GM18907 (cell line): ENCODE results near the gene RALGPS1.

Experiments
- ATAC-seq: cut with Tn5 transposase; IDR thresholded peaks from one replicate; pipeline ENCODE4 v1.9.1; 2021; ENCODE audit warnings: mild to moderate bottlenecking, moderate library complexity; ENCODE audit not compliant: unreplicated experiment

RALGPS1 gene

GRCh38 chr9:126914458-126915280 is at the start of gene RALGPS1:
TSS of gene RALGPS1 (plus strand) at chr9:126914782. CDS start at chr9:126962290, 47,508 bp downstream.
- ATAC-seq: peak; percentile 95

GRCh38 chr9:126869368-126869767 is 45.2 kb upstream of the RALGPS1 start:
- no peak for ATAC-seq

- ATAC-seq: no peak
Measured at GRCh38 chr9:126872516-126872915, 42.1 kb upstream of the RALGPS1 start.

GRCh38 chr9:126874546-126875314 is 39.9 kb upstream of the RALGPS1 start:
- ATAC-seq: no peak

GRCh38 chr9:126875756-126876510 is 38.6 kb upstream of the RALGPS1 start:
- no peak for ATAC-seq

GRCh38 chr9:126876531-126876930 is 38.1 kb upstream of the RALGPS1 start:
- no peak for ATAC-seq

- ATAC-seq: no peak
Measured at GRCh38 chr9:126877418-126877817, 37.2 kb upstream of the RALGPS1 start.

GRCh38 chr9:126879288-126879687 is 35.3 kb upstream of the RALGPS1 start:
- no peak for ATAC-seq

- ATAC-seq: no peak
Measured at GRCh38 chr9:126880226-126880946, 34.2 kb upstream of the RALGPS1 start.

GRCh38 chr9:126880947-126881332 is 33.6 kb upstream of the RALGPS1 start:
- no peak for ATAC-seq

- ATAC-seq: no peak
Measured at GRCh38 chr9:126882746-126883145, 31.8 kb upstream of the RALGPS1 start.

GRCh38 chr9:126883636-126884035 is 30.9 kb upstream of the RALGPS1 start:
- ATAC-seq: no peak

- ATAC-seq: no peak
Measured at GRCh38 chr9:126885131-126885641, 29.4 kb upstream of the RALGPS1 start.

GRCh38 chr9:126886034-126886822 is 28.4 kb upstream of the RALGPS1 start:
- ATAC-seq: no peak

- no peak for ATAC-seq
Measured at GRCh38 chr9:126886897-126887296, 27.7 kb upstream of the RALGPS1 start.

- ATAC-seq: no peak
Measured at GRCh38 chr9:126891676-126892075, 22.9 kb upstream of the RALGPS1 start.

GRCh38 chr9:126893079-126893478 is 21.5 kb upstream of the RALGPS1 start:
- ATAC-seq: no peak

GRCh38 chr9:126894052-126894603 is 20.5 kb upstream of the RALGPS1 start:
- no peak for ATAC-seq

- no peak for ATAC-seq
Measured at GRCh38 chr9:126902210-126902609, 12.4 kb upstream of the RALGPS1 start.
